H1 (cell line): ENCODE results near the gene XIRP1. TPM values are rescaled to one million over a fixed set of nuclear protein-coding genes. Genes with fewer than 3 reads are reported as not detected.

Source experiments
- CTCF ChIA-PET: fragments of 300-600 bp; sonication (Branson Sonifier 250); formaldehyde crosslinking; loops from one replicate; lab custom pipeline; 2021; ENCODE audit not compliant: partially characterized antibody; lab: Charles Lee
- POLR2A ChIA-PET: fragments of 300-600 bp; sonication (Branson Sonifier 250); formaldehyde crosslinking; loops from one replicate; lab custom pipeline; 2021; ENCODE audit warnings: inconsistent platforms; ENCODE audit not compliant: partially characterized antibody; lab: Charles Lee
- DNase-seq, 2 experiments: peaks; one replicate each; pipeline versions ENCODE4 v3.0.0 to v3.0.0-alpha.2; 2010 to 2022; ENCODE audit warnings: low spot score in 2 of 2, low read depth in 1 of 2, mixed read lengths in 1 of 2
- FAIRE-seq: peaks from 2 replicates; lab custom pipeline; 2011; peaks lifted over from hg19 to GRCh38; lab: Jason Lieb, UNC
- H2AFZ ChIP-seq: 2 replicates; pipeline ENCODE4 v1.8.1; 2012; ENCODE audit warnings: low read length, inconsistent platforms
- H2AK5ac ChIP-seq: 2 replicates; pipeline ENCODE4 v1.6.1; 2013; ENCODE audit warnings: low read depth, low read length
- H2BK120ac ChIP-seq: replicated peaks from 2 replicates; pipeline ENCODE3; 2013; ENCODE audit warnings: low read depth, low read length, inconsistent platforms
- H2BK12ac ChIP-seq: 2 replicates; pipeline ENCODE4 v1.6.1; 2013; ENCODE audit warnings: low read depth, low read length
- H2BK15ac ChIP-seq: 2 replicates; pipeline ENCODE4 v1.6.1; 2013; ENCODE audit warnings: low read length
- H2BK20ac ChIP-seq: 2 replicates; pipeline ENCODE4 v1.6.1; 2013; ENCODE audit warnings: low read length
- H2BK5ac ChIP-seq: 2 replicates; pipeline ENCODE4 v1.6.1; 2013; ENCODE audit warnings: low read depth, low read length
- H3K14ac ChIP-seq: 2 replicates; pipeline ENCODE4 v1.6.1; 2013; ENCODE audit warnings: inconsistent platforms; ENCODE audit not compliant: insufficient read length
- H3K18ac ChIP-seq: 2 replicates; pipeline ENCODE4 v1.6.1; 2013; ENCODE audit warnings: low read length; ENCODE audit errors: extremely low read depth
- H3K23ac ChIP-seq: 2 replicates; pipeline ENCODE4 v1.6.1; 2013; ENCODE audit warnings: inconsistent platforms; ENCODE audit not compliant: insufficient read length
- H3K23me2 ChIP-seq: 2 replicates; pipeline ENCODE4 v1.6.1; 2013; ENCODE audit warnings: low read depth, low read length
- H3K27ac ChIP-seq: 2 replicates; pipeline ENCODE4 v1.6.1; 2011; ENCODE audit warnings: low read depth, low read length, inconsistent platforms
- H3K27me3 ChIP-seq, 4 experiments: replicated peaks in 1 of 4; 1 replicate in 1 of 4; 2 replicates in 3 of 4; pipeline versions ENCODE4 v1.6.1 to v1.8.1; 2011 to 2013; ENCODE audit warnings: low read length in 3 of 4, mild to moderate bottlenecking in 3 of 4, inconsistent platforms in 2 of 4, mixed read lengths in 2 of 4, moderate library complexity in 1 of 4; ENCODE audit not compliant: control insufficient read depth in 3 of 4, insufficient read depth in 3 of 4; ENCODE audit errors: extremely low read depth in 1 of 4
- H3K36me3 ChIP-seq, 4 experiments: 2 replicates each; pipeline versions ENCODE4 v1.6.1 to v1.8.1; 2011 to 2013; ENCODE audit warnings: mild to moderate bottlenecking in 4 of 4, low read length in 3 of 4, moderate library complexity in 2 of 4, control low read depth in 1 of 4, inconsistent platforms in 1 of 4; ENCODE audit not compliant: insufficient read depth in 4 of 4, control insufficient read depth in 2 of 4
- H3K4ac ChIP-seq: replicated peaks from 2 replicates; pipeline ENCODE3; 2013; ENCODE audit warnings: low read length, low read depth, mixed read lengths, inconsistent platforms; ENCODE audit not compliant: insufficient read length
- H3K4me1 ChIP-seq, 4 experiments: replicated peaks in 1 of 4; 1 replicate in 1 of 4; 2 replicates in 3 of 4; pipeline versions ENCODE4 v1.6.1 to v1.8.1; 2011 to 2013; ENCODE audit warnings: low read length in 3 of 4, inconsistent platforms in 2 of 4, mixed read lengths in 1 of 4; ENCODE audit not compliant: insufficient read depth in 4 of 4, control insufficient read depth in 3 of 4
- H3K4me2 ChIP-seq, 2 experiments: 2 replicates each; pipeline versions ENCODE4 v1.6.1 to v1.8.1; 2011 to 2013; ENCODE audit warnings: low read depth in 2 of 2, low read length in 2 of 2, control low read depth in 1 of 2, inconsistent platforms in 1 of 2, mild to moderate bottlenecking in 1 of 2; ENCODE audit not compliant: insufficient read depth in 1 of 2
- H3K4me3 ChIP-seq, 4 experiments: fragments of 200-600, 300-600 bp in 1 of 4; sonication (generic), shearing (Covaris generic), sonication (Bioruptor Twin) in 1 of 4; 2 replicates each; pipeline versions ENCODE4 v1.5.1 to v1.8.1; 2011 to 2016; ENCODE audit warnings: low read length in 4 of 4, low read depth in 3 of 4, control low read depth in 2 of 4, inconsistent platforms in 2 of 4, mild to moderate bottlenecking in 2 of 4, mixed read lengths in 1 of 4, moderate library complexity in 1 of 4; ENCODE audit not compliant: insufficient read depth in 2 of 4; ENCODE audit errors: extremely low read depth in 1 of 4
- H3K56ac ChIP-seq: replicated peaks from 2 replicates; pipeline ENCODE3; 2013; ENCODE audit warnings: low read depth, mild to moderate bottlenecking, mixed read lengths, low read length, inconsistent platforms; ENCODE audit not compliant: insufficient read length
- H3K79me1 ChIP-seq: 2 replicates; pipeline ENCODE4 v1.6.1; 2013; ENCODE audit warnings: low read depth, low read length, control low read depth
- H3K79me2 ChIP-seq, 2 experiments: 2 replicates each; pipeline versions ENCODE4 v1.6.1 to v1.8.1; 2012 to 2013; ENCODE audit warnings: low read length in 2 of 2, mild to moderate bottlenecking in 2 of 2, inconsistent platforms in 1 of 2; ENCODE audit not compliant: insufficient read depth in 2 of 2, control insufficient read depth in 1 of 2
- H3K9ac ChIP-seq, 4 experiments: replicated peaks in 1 of 4; 1 replicate in 1 of 4; 2 replicates in 3 of 4; pipeline versions ENCODE4 v1.6.1 to v1.8.1; 2011 to 2013; ENCODE audit warnings: low read depth in 3 of 4, low read length in 3 of 4, control low read depth in 2 of 4, mild to moderate bottlenecking in 2 of 4, moderate library complexity in 2 of 4, inconsistent platforms in 1 of 4; ENCODE audit errors: extremely low read depth in 1 of 4
- H3K9me3 ChIP-seq, 2 experiments: 2 replicates each; pipeline versions ENCODE4 v1.6.1 to v1.8.1; 2012 to 2013; ENCODE audit warnings: mild to moderate bottlenecking in 2 of 2, moderate library complexity in 2 of 2, control low read depth in 1 of 2, inconsistent platforms in 1 of 2, low read depth in 1 of 2, low read length in 1 of 2, mixed read lengths in 1 of 2; ENCODE audit not compliant: insufficient read depth in 2 of 2
- H4K20me1 ChIP-seq, 2 experiments: replicated peaks in 1 of 2; 2 replicates each; pipeline versions ENCODE3 to v1.8.1; 2011 to 2013; ENCODE audit warnings: inconsistent platforms in 2 of 2, low read length in 2 of 2, mild to moderate bottlenecking in 1 of 2; ENCODE audit not compliant: insufficient read depth in 2 of 2, control insufficient read depth in 1 of 2
- H4K5ac ChIP-seq: 2 replicates; pipeline ENCODE4 v1.6.1; 2013; ENCODE audit warnings: low read length, low read depth, mixed read lengths, inconsistent platforms; ENCODE audit not compliant: insufficient read length
- H4K8ac ChIP-seq: 2 replicates; pipeline ENCODE4 v1.8.0; 2013; ENCODE audit warnings: mild to moderate bottlenecking, moderate library complexity, low read length, inconsistent platforms; ENCODE audit not compliant: insufficient read depth; ENCODE audit errors: extremely low read depth
- H4K91ac ChIP-seq: replicated peaks from 2 replicates; pipeline ENCODE3; 2013; ENCODE audit warnings: low read length, mixed read lengths, inconsistent platforms; ENCODE audit not compliant: insufficient read length
- HDAC2 ChIP-seq, 2 experiments: fragments of 300-600 bp in 1 of 2; sonication (generic) in 1 of 2; IDR thresholded peaks; 2 replicates each; pipeline ENCODE4 v1.6.1; 2011 to 2012; ENCODE audit warnings: low read depth in 2 of 2, low read length in 2 of 2, mild to moderate bottlenecking in 2 of 2, moderate library complexity in 2 of 2, borderline replicate concordance in 1 of 2, inconsistent platforms in 1 of 2
- WGBS, 2 experiments: shearing (Covaris generic) in 1 of 2; methylation state at CpG; one replicate each; pipeline versions ENCODE4 v1.1.6 to v1.1.7; 2013 to 2015; ENCODE audit warnings: low lambda C conversion rate in 2 of 2, mixed read lengths in 2 of 2, inconsistent platforms in 1 of 2, low coverage in 1 of 2, missing lambda C conversion rate in 1 of 2; ENCODE audit not compliant: insufficient replicate concordance in 2 of 2, insufficient coverage in 1 of 2, insufficient read length in 1 of 2; ENCODE audit errors: extremely low coverage in 1 of 2, missing lambda C conversion rate in 1 of 2; 5-methylcytosine and 5-hydroxymethylcytosine counted together
- polyA plus RNA-seq, 7 experiments: library from polyadenylated mRNA; depleted of rRNA in 3 of 7; stranded (reverse) in 5 of 7; unstranded in 2 of 7; fragments of >200 nt in 5 of 7; fragments of 200-250 nt in 2 of 7; gene quantifications; 1 replicate in 5 of 7; 2 replicates in 1 of 7; 4 replicates in 1 of 7; pipeline versions ENCODE4 v1.2.1 to v1.2.3, GENCODE V29; 2011 to 2013; ENCODE audit warnings: missing spikeins in 2 of 7, mixed read lengths in 2 of 7
- total RNA-seq: library from RNA; stranded (reverse); fragmentation: NEBNext Ultra II Directional; extraction: Animal tissue kit (Norgen Biotek cat#: 25700); gene quantifications from 2 replicates; pipeline ENCODE4 v1.2.1, GENCODE V29; 2021

XIRP1 gene
- total and polyA plus RNA-seq, 2 of the 8 experiments (the other 6 are each of a cell fraction or from before 2014, with no cell fraction given) = not detected

DNA sequence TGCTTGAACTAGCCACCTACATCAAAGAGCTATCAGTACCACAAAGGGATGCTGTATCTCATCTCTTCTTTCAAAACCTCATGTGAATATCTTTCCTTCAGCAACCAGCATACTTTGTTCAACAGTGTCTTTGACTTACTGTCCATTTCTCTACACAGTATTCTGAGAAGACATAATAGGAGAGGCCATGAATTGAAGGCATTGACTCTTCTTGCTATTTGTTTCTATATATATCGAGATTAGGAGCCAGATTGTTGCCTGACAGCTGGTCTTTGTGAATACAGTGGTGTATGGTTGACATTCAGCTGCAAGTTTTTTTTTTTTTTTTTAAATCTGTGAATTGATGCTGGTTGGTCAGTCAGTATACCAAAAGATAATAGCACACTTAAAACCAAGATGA is 26.9 kb downstream of the XIRP1 start:
- Histone ChIP-seq H4K91ac (no peak overlapping the region), H3K4me3 (no peak overlapping the region), H3K4me2 (no peak overlapping the region), H3K27me3 (no peaks in the 10 kb centered on the region), H2BK20ac (no peak overlapping the region), H3K4me1 (peaks cover 0 to 10% (median 2%) of the 10 kb centered on the region in 4 experiments; a peak in 4 of 7 replicates), H3K4ac (no peak overlapping the region), H2BK15ac (no peak overlapping the region), H3K36me3 (no peaks in the 10 kb centered on the region), H3K27ac (no peak overlapping the region), H3K79me2 (no peaks in the 10 kb centered on the region), H4K8ac (no peak overlapping the region), H2BK120ac (no peak overlapping the region), H2AFZ (no peak overlapping the region), H2BK12ac (no peak overlapping the region), H4K5ac (no peak overlapping the region), H3K56ac (no peak overlapping the region), H2BK5ac (no peak overlapping the region), H3K18ac (no peak overlapping the region), H2AK5ac (no peak overlapping the region), H3K14ac (no peak overlapping the region), H3K9ac (no peak overlapping the region), H3K23ac (no peak overlapping the region), H3K9me3 (peaks cover 0 to 2% of the 10 kb centered on the region in 2 experiments; a peak in 1 of 4 replicates), H4K20me1 (no peaks in the 10 kb centered on the region), H3K23me2 (no peaks in the 10 kb centered on the region), H3K79me1 (no peaks in the 10 kb centered on the region)
- POLR2A ChIA-PET = interaction anchor here (0.6 kb wide), 1 partner anchor 247 kb away, joined by 5 read pairs; no protein-coding TSS in a partner anchor
- CTCF ChIA-PET = interaction anchor here (0.6 to 6.2 kb wide), 9 partner anchors 10 to 123 kb away, joined by 3 to 42 read pairs (median 3); no protein-coding TSS in a partner anchor
- WGBS, 2 experiments = 100% methylated on average over 1 of the region's 1 CpG; no CpG with 5 or more reads in 1 of the 2 experiments
- DNase-seq (no peak), FAIRE-seq (no peak)
- TF ChIP-seq HDAC2 (IDR thresholded peaks at IDR 0.05; ENCODE audit: borderline replicate concordance in 1 of 2, low read depth in 2 of 2, low read length in 2 of 2) = no peak
